GM12891 (cell line): Measurements from ENCODE around the gene RET.

Experiments
- POLR2A ChIP-seq: IDR thresholded peaks from 2 replicates; pipeline ENCODE4 v1.6.1; 2011; ENCODE audit warnings: low read depth, low read length, control low read depth
- POLR2AphosphoS5 ChIP-seq: IDR thresholded peaks from 2 replicates; pipeline ENCODE4 v1.6.1; 2011; ENCODE audit warnings: low read depth, low read length, control low read depth
- POU2F2 ChIP-seq: IDR thresholded peaks from 2 replicates; pipeline ENCODE4 v1.6.1; 2011; ENCODE audit warnings: low read depth, mild to moderate bottlenecking, control low read depth, low read length, moderate library complexity

GRCh38 chr10:43138021-43138756, 61.3 kb downstream of the RET start, which contains the start of gene CSGALNACT2:
- no peak for TF ChIP-seq POU2F2
- TF ChIP-seq POLR2A: peak; percentile 53
- no peak for TF ChIP-seq POLR2AphosphoS5
